ENCODE measurements around the gene KCTD16. TPM values are rescaled to one million over a fixed set of nuclear protein-coding genes. Genes with fewer than 3 reads are reported as not detected.

The KCTD16 gene
- total RNA-seq, 2 experiments from 2014 or later: 0.19 to 0.32 TPM

- POLR2A ChIA-PET: interaction anchor here (1.3 kb wide), 1 partner anchor 170 kb away, joined by 3 read pairs; no protein-coding TSS in a partner anchor
- Histone ChIP-seq H3K4me2 (ENCODE audit: low read length) (no peak overlapping the region), H2AFZ (ENCODE audit: low read length) (no peak overlapping the region), H3K27ac (ENCODE audit: low read depth, low read length, poor library complexity, severe bottlenecking) (no peak overlapping the region), H3K4me3 (ENCODE audit: low read depth, low read length, poor library complexity, severe bottlenecking) (no peak overlapping the region), H3K79me2 (ENCODE audit: insufficient read depth, low read depth, low read length) (no peaks in the 10 kb centered on the region), H3K9me2 (ENCODE audit: insufficient read depth, low read length) (no peaks in the 10 kb centered on the region), H3K36me3 (ENCODE audit: insufficient read depth, low read length) (no peaks in the 10 kb centered on the region), H4K20me1 (ENCODE audit: insufficient read depth, low read length) (no peaks in the 10 kb centered on the region), H3K4me1 (ENCODE audit: insufficient read depth, low read length, poor library complexity, severe bottlenecking) (no peaks in the 10 kb centered on the region), H3K9me3 (ENCODE audit: low read length) (no peaks in the 10 kb centered on the region)
- intact Hi-C loops (cut with micrococcal nuclease; ENCODE audit: unreplicated experiment): no loop called here
- TF ChIP-seq EZH2phosphoT487 (IDR thresholded peaks at IDR 0.05; ENCODE audit: borderline replicate concordance, low read depth, low read length) (no peak), CTCF (conservative IDR thresholded peaks at IDR 0.05; ENCODE audit: low read length) (no peak)
- CTCF ChIA-PET (ENCODE audit: unreplicated experiment): no interaction called here
- no TSS peak for BruUV-seq (replicated peaks)
- no peak for DNase-seq (ENCODE audit: low spot score)
These were observed 263.2 kb downstream of the KCTD16 start for GRCh38 chr5:144433893-144434292.

- Histone ChIP-seq H2AFZ (ENCODE audit: low read length) (no peak overlapping the region), H3K79me2 (ENCODE audit: insufficient read depth, low read depth, low read length) (no peaks in the 10 kb centered on the region), H3K27ac (ENCODE audit: low read depth, low read length, poor library complexity, severe bottlenecking) (no peak overlapping the region), H3K9me2 (ENCODE audit: insufficient read depth, low read length) (no peaks in the 10 kb centered on the region), H3K4me1 (ENCODE audit: insufficient read depth, low read length, poor library complexity, severe bottlenecking) (no peaks in the 10 kb centered on the region), H4K20me1 (ENCODE audit: insufficient read depth, low read length) (no peaks in the 10 kb centered on the region), H3K36me3 (ENCODE audit: insufficient read depth, low read length) (no peaks in the 10 kb centered on the region), H3K4me2 (ENCODE audit: low read length) (no peak overlapping the region), H3K4me3 (ENCODE audit: low read depth, low read length, poor library complexity, severe bottlenecking) (no peak overlapping the region), H3K9me3 (ENCODE audit: low read length) (no peaks in the 10 kb centered on the region)
- intact Hi-C loops (cut with micrococcal nuclease; ENCODE audit: unreplicated experiment): no loop called here
- TF ChIP-seq CTCF (conservative IDR thresholded peaks at IDR 0.05; ENCODE audit: low read length) (no peak), EZH2phosphoT487 (IDR thresholded peaks at IDR 0.05; ENCODE audit: borderline replicate concordance, low read depth, low read length) (no peak)
- no peak for DNase-seq (ENCODE audit: low spot score)
- ChIA-PET CTCF (ENCODE audit: unreplicated experiment) (no interaction called here), POLR2A (interaction anchor here (0.9 kb wide), 1 partner anchor 37 kb away, joined by 4 read pairs; no protein-coding TSS in a partner anchor)
- BruUV-seq (replicated peaks): no TSS peak
These were observed 265.3 kb downstream of the KCTD16 start for GRCh38 chr5:144436007-144436406.

- H3K9me2 ChIP-seq (ENCODE audit: insufficient read depth, low read length): no peaks in the 10 kb centered on the region
- ChIA-PET CTCF (ENCODE audit: unreplicated experiment) (no interaction called here), POLR2A (no interaction called here)
- H3K4me2 ChIP-seq (ENCODE audit: low read length): no peak overlapping the region
- H4K20me1 ChIP-seq (ENCODE audit: insufficient read depth, low read length): no peaks in the 10 kb centered on the region
- no peak overlapping the region for H2AFZ ChIP-seq (ENCODE audit: low read length)
- no peak overlapping the region for H3K27ac ChIP-seq (ENCODE audit: low read depth, low read length, poor library complexity, severe bottlenecking)
- no peaks in the 10 kb centered on the region for H3K36me3 ChIP-seq (ENCODE audit: insufficient read depth, low read length)
- H3K4me3 ChIP-seq (ENCODE audit: low read depth, low read length, poor library complexity, severe bottlenecking): no peak overlapping the region
- no peak for DNase-seq (ENCODE audit: low spot score)
- H3K79me2 ChIP-seq (ENCODE audit: insufficient read depth, low read depth, low read length): no peaks in the 10 kb centered on the region
- intact Hi-C loops (cut with micrococcal nuclease; ENCODE audit: unreplicated experiment): no loop called here
- no TSS peak for BruUV-seq (replicated peaks)
- TF ChIP-seq CTCF (conservative IDR thresholded peaks at IDR 0.05; ENCODE audit: low read length) (no peak), EZH2phosphoT487 (IDR thresholded peaks at IDR 0.05; ENCODE audit: borderline replicate concordance, low read depth, low read length) (no peak)
- no peaks in the 10 kb centered on the region for H3K4me1 ChIP-seq (ENCODE audit: insufficient read depth, low read length, poor library complexity, severe bottlenecking)
- H3K9me3 ChIP-seq (ENCODE audit: low read length): no peaks in the 10 kb centered on the region
These were observed 267.6 kb downstream of the KCTD16 start for GRCh38 chr5:144438237-144438636.

All from OCI-LY7 (cell line).